GM21737 (cell line): ENCODE results near the gene ZNF469.
"Not testable (repeated sequence)": the region's sequence is repeated elsewhere in the genome, so short reads cannot be mapped to it uniquely, and the experiment has no call there.

Experiments used
- ATAC-seq: cut with Tn5 transposase; IDR thresholded peaks from one replicate; pipeline ENCODE4 v1.9.1; 2021; ENCODE audit warnings: mild to moderate bottlenecking, moderate library complexity; ENCODE audit not compliant: unreplicated experiment

The ZNF469 gene

GRCh38 chr16:88356727-88357199 is 26.0 kb upstream of the ZNF469 start:
- ATAC-seq: no peak

- ATAC-seq: no peak
These were observed 25.3 kb upstream of the ZNF469 start for GRCh38 chr16:88357317-88358022.

- no peak for ATAC-seq
These were observed 24.7 kb upstream of the ZNF469 start for GRCh38 chr16:88358023-88358420.

- ATAC-seq: no peak
These were observed 23.8 kb upstream of the ZNF469 start for GRCh38 chr16:88359008-88359407.

- not testable (repeated sequence) for ATAC-seq
These were observed 22.4 kb upstream of the ZNF469 start for GRCh38 chr16:88360401-88360800.

- no peak for ATAC-seq
These were observed 21.8 kb upstream of the ZNF469 start for GRCh38 chr16:88360999-88361398.

- ATAC-seq: no peak
These were observed 21.0 kb upstream of the ZNF469 start for GRCh38 chr16:88361775-88362174.

- no peak for ATAC-seq
These were observed 19.4 kb upstream of the ZNF469 start for GRCh38 chr16:88363239-88363891.

- ATAC-seq: no peak
These were observed 17.4 kb upstream of the ZNF469 start for GRCh38 chr16:88365244-88365865.

- no peak for ATAC-seq
These were observed 16.6 kb upstream of the ZNF469 start for GRCh38 chr16:88366032-88366703.

- ATAC-seq: no peak
These were observed 16.1 kb upstream of the ZNF469 start for GRCh38 chr16:88366704-88367047.

GRCh38 chr16:88367560-88367959 is 15.2 kb upstream of the ZNF469 start:
- no peak for ATAC-seq

- ATAC-seq: no peak
These were observed 14.7 kb upstream of the ZNF469 start for GRCh38 chr16:88368036-88368435.

GRCh38 chr16:88368994-88369393 is 13.8 kb upstream of the ZNF469 start:
- ATAC-seq: no peak

GRCh38 chr16:88369447-88370008 is 13.2 kb upstream of the ZNF469 start:
- no peak for ATAC-seq

- no peak for ATAC-seq
These were observed 12.4 kb upstream of the ZNF469 start for GRCh38 chr16:88370365-88370764.

- no peak for ATAC-seq
These were observed 10.2 kb upstream of the ZNF469 start for GRCh38 chr16:88372522-88372921.

- ATAC-seq: no peak
These were observed 9.5 kb upstream of the ZNF469 start for GRCh38 chr16:88373211-88373610.

- no peak for ATAC-seq
These were observed 8.7 kb upstream of the ZNF469 start for GRCh38 chr16:88373927-88374492.

- no peak for ATAC-seq
These were observed 8.0 kb upstream of the ZNF469 start for GRCh38 chr16:88374736-88375135.
